Cardiac muscle cell (in vitro differentiated cells and primary cell): Measurements from ENCODE around the gene APOL1. TPM values are rescaled to one million over a fixed set of nuclear protein-coding genes. Genes with fewer than 3 reads are reported as not detected.
A peak's percentile ranks its signal among the peaks of the same experiment; 100 is the strongest.

Experiments used
- DNase-seq, 2 donors: peaks; one replicate each; pipeline versions ENCODE4 v3.0.0 to v3.0.0-alpha.2; 2010 to 2017; ENCODE audit warnings: low read depth in 1 of 2, low spot score in 1 of 2
- H3K27ac ChIP-seq: fragments of 200-600 bp; sonication (generic); 2 replicates; pipeline ENCODE4 v1.5.1; 2016
- H3K27me3 ChIP-seq: fragments of 200-600 bp; sonication (generic); 2 replicates; pipeline ENCODE4 v1.6.0; 2016; ENCODE audit warnings: control low read depth
- H3K36me3 ChIP-seq: fragments of 200-600 bp; sonication (generic); 2 replicates; pipeline ENCODE4 v1.5.1; 2016; ENCODE audit warnings: control low read depth
- H3K4me1 ChIP-seq: fragments of 200-600 bp; sonication (generic); 2 replicates; pipeline ENCODE4 v1.8.1; 2017; ENCODE audit warnings: low read depth, mild to moderate bottlenecking, mixed run types
- H3K4me3 ChIP-seq: fragments of 200-600 bp; sonication (generic); 2 replicates; pipeline ENCODE4 v1.5.1; 2016; ENCODE audit warnings: mild to moderate bottlenecking
- H3K9me3 ChIP-seq: fragments of 200-600 bp; sonication (generic); 2 replicates; pipeline ENCODE4 v1.5.1; 2017; ENCODE audit warnings: low read depth, mild to moderate bottlenecking, control low read depth
- CTCF ChIP-seq: IDR thresholded peaks from 2 replicates; pipeline ENCODE4 v1.5.1; 2012; ENCODE audit warnings: low read depth, mild to moderate bottlenecking, low read length
- polyA plus RNA-seq: library from polyadenylated mRNA; unstranded; fragments of >200 nt; fragmentation: Nextera tagmentation; extraction: Ambion mirVana; gene quantifications from 2 replicates; pipeline ENCODE4 v1.2.1, GENCODE V29; 2016
- total RNA-seq: library from RNA; depleted of rRNA; stranded (reverse); fragments of >200 nt; gene quantifications from 2 replicates; pipeline ENCODE4 v1.2.3, GENCODE V29; 2016

Gene APOL1
- total and polyA plus RNA-seq, 2 experiments from 2014 or later = 0.06 TPM; not detected in 1

DNA sequence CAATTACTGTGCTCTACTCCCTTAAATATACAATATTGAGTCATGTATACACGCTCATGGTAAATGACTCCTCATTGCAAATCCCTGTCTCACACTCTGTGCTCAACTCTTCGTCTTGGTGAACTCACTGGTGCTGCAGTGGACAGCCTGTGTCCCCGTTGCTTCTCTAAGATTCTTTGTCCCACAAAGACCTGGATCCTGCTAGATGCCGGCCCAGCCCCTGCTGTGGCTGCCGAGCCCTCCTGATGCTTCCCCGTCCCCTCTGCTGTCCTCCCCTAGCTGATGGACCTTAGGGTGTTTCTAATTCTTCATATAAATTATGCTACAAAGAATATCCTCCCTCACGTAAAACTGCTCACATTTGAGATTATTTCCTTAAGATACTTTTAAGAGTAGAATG is 19.1 kb upstream of the APOL1 start:
- H3K4me1 ChIP-seq = no peaks in the 10 kb centered on the region
- no peaks in the 10 kb centered on the region for H3K9me3 ChIP-seq
- no peak overlapping the region for H3K4me3 ChIP-seq
- no peak overlapping the region for H3K27ac ChIP-seq
- no peaks in the 10 kb centered on the region for H3K27me3 ChIP-seq
- H3K36me3 ChIP-seq = no peaks in the 10 kb centered on the region
- TF ChIP-seq CTCF = no peak
- DNase-seq = no peak

GRCh38 chr22:36234213-36234612 is 18.7 kb upstream of the APOL1 start:
- no peak overlapping the region for H3K27ac ChIP-seq
- no peak for TF ChIP-seq CTCF
- H3K27me3 ChIP-seq = no peaks in the 10 kb centered on the region
- H3K4me1 ChIP-seq = no peaks in the 10 kb centered on the region
- no peak for DNase-seq
- H3K9me3 ChIP-seq = no peaks in the 10 kb centered on the region
- H3K4me3 ChIP-seq = no peak overlapping the region
- H3K36me3 ChIP-seq = no peaks in the 10 kb centered on the region

- H3K36me3 ChIP-seq = no peaks in the 10 kb centered on the region
- DNase-seq = peak in 1 of 2 donors; percentile 53
- no peaks in the 10 kb centered on the region for H3K27me3 ChIP-seq
- H3K4me1 ChIP-seq = no peaks in the 10 kb centered on the region
- no peak overlapping the region for H3K27ac ChIP-seq
- no peaks in the 10 kb centered on the region for H3K9me3 ChIP-seq
- no peak for TF ChIP-seq CTCF
- H3K4me3 ChIP-seq = no peak overlapping the region
These were observed 18.0 kb upstream of the APOL1 start for GRCh38 chr22:36234919-36235318.

GRCh38 chr22:36235585-36235984 is 17.3 kb upstream of the APOL1 start:
- no peak overlapping the region for H3K27ac ChIP-seq
- H3K4me3 ChIP-seq = no peak overlapping the region
- no peaks in the 10 kb centered on the region for H3K36me3 ChIP-seq
- H3K9me3 ChIP-seq = no peaks in the 10 kb centered on the region
- no peak for TF ChIP-seq CTCF
- no peaks in the 10 kb centered on the region for H3K4me1 ChIP-seq
- no peak for DNase-seq
- no peaks in the 10 kb centered on the region for H3K27me3 ChIP-seq

- Histone ChIP-seq H3K27ac (no peak overlapping the region), H3K4me1 (no peaks in the 10 kb centered on the region), H3K27me3 (no peaks in the 10 kb centered on the region), H3K36me3 (no peaks in the 10 kb centered on the region), H3K9me3 (no peaks in the 10 kb centered on the region), H3K4me3 (no peak overlapping the region)
- DNase-seq = no peak
- TF ChIP-seq CTCF = no peak
These were observed 16.3 kb upstream of the APOL1 start for GRCh38 chr22:36236388-36237319.
